Renal pelvis (tissue), 4 donors: ENCODE data around the gene SNX22. TPM values are rescaled to one million over a fixed set of nuclear protein-coding genes. Genes with fewer than 3 reads are reported as not detected.

Source experiments
- DNase-seq: peaks from one replicate; pipeline ENCODE4 v3.0.0-alpha.2; 2013
- polyA plus RNA-seq, 3 donors: library from polyadenylated mRNA; unstranded; fragments of 120-200 nt; gene quantifications; one replicate each; pipeline ENCODE4 v1.2.1, GENCODE V29; 2013; ENCODE audit not compliant: insufficient read length in 3 of 3

Gene SNX22
- polyA plus RNA-seq, 3 donors, result 1.3 to 2.5 (median 2.5) TPM

DNA sequence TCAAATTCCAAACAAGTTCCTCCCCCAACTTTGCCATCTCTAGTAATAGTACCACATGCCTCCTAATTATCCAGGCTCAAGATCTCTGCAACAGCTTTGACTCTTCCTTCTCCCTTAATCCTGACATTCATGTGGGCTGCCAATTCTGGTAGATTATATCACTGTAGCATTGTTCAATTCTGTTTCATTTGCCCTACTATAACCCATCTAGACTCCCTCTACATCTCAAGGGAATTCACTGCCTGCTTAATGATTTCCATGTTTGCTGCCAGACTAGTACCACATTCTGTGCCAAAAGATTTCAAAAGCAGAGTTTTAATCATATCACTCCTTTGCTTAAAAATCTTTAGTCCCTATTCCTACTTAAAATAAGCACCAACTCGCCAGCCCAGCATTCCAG lies 45.9 kb downstream of the SNX22 start:
- DNase-seq, result no peak

DNA sequence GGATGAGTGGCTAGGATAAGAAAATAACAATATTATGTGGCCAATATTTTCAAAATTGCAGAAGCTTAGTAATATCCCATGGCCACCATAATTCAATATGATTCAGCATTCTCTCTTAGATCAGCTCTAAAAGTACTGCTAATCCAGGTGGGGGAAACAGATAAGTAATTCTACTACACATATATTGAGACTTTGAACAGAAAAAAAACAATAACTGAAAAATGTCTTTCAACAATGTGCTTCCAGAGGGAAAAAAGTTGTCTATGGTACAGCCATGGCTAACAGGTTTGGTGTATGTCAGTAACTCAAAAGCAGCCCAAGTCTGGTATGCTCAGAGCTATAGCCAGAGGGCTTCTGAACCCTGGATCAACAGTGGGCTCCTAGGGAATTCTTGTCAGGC lies 53.7 kb downstream of the SNX22 start:
- no peak for DNase-seq

Other genes starting within 250 kb of the SNX22 start
- gene DAPK2, start 105.2 kb upstream of the SNX22 start, polyA plus RNA-seq, result 1 to 10 TPM; 4.4 to 8.2 (median 5.1) TPM
- 10 to 100 TPM; 75.5 to 97.5 (median 87.3) TPM for gene CIAO2A, start 57.9 kb upstream of the SNX22 start, polyA plus RNA-seq
- 100 to 1,000 TPM; 103 to 120 (median 114) TPM for gene SNX1, start 55.7 kb upstream of the SNX22 start, polyA plus RNA-seq
- 100 to 1,000 TPM; 508 to 641 (median 545) TPM for gene PPIB, start 11.3 kb downstream of the SNX22 start, polyA plus RNA-seq
- 10 to 100 TPM; 17.9 to 23.6 (median 23.1) TPM for gene CSNK1G1, start 204.4 kb downstream of the SNX22 start, polyA plus RNA-seq
- gene PCLAF, start 229.7 kb downstream of the SNX22 start, polyA plus RNA-seq, result 10 to 100 TPM; 36.3 to 47.8 (median 36.8) TPM
- gene TRIP4, start 236.1 kb downstream of the SNX22 start, polyA plus RNA-seq, result 10 to 100 TPM; 35.7 to 41.3 (median 37.2) TPM